ENCODE measurements around the gene REXO1. TPM values are rescaled to one million over a fixed set of nuclear protein-coding genes. Genes with fewer than 3 reads are reported as not detected.

Gene REXO1
- total RNA-seq, 1 experiment from 2014 or later = 52.1 TPM

GRCh38 chr19:1823020-1823419, 25.3 kb downstream of the REXO1 start:
- BruUV-seq (replicated peaks) = no TSS peak
- CTCF ChIA-PET = no interaction called here
- POLR2A ChIA-PET = no interaction called here
- Histone ChIP-seq H3K27ac (ENCODE audit: low read length) (no peak overlapping the region), H3K4me3 (ENCODE audit: low read depth in 2 of 2, low read length in 2 of 2) (no peak overlapping the region), H3K9me3 (ENCODE audit: control insufficient read depth, insufficient read depth, low read depth, low read length) (no peaks in the 10 kb centered on the region), H3K36me3 (ENCODE audit: control insufficient read depth, insufficient read depth, low read length) (no peaks in the 10 kb centered on the region), H3K4me1 (ENCODE audit: control insufficient read depth, insufficient read depth, low read length) (peaks cover 10% of the 10 kb centered on the region), H3K27me3 (ENCODE audit: control insufficient read depth, insufficient read depth, low read length) (no peaks in the 10 kb centered on the region)
- in situ Hi-C loops (cut with HindIII; ENCODE audit: low pct_unique_long_range_greater_than_20kb, low sequenced_read_pairs) (no loop called here), intact Hi-C loops (cut with micrococcal nuclease; ENCODE audit: unreplicated experiment) (no loop called here)
- TF ChIP-seq POLR2AphosphoS5 (IDR thresholded peaks at IDR 0.05; ENCODE audit: low read depth, low read length) (no peak), TCF7L2 (IDR thresholded peaks at IDR 0.05; ENCODE audit: low read depth, low read length) (no peak), SIN3A (IDR thresholded peaks at IDR 0.05; ENCODE audit: borderline replicate concordance, insufficient read depth, low read depth, low read length) (no peak)
- TF ChIP-seq, protein P1, sequence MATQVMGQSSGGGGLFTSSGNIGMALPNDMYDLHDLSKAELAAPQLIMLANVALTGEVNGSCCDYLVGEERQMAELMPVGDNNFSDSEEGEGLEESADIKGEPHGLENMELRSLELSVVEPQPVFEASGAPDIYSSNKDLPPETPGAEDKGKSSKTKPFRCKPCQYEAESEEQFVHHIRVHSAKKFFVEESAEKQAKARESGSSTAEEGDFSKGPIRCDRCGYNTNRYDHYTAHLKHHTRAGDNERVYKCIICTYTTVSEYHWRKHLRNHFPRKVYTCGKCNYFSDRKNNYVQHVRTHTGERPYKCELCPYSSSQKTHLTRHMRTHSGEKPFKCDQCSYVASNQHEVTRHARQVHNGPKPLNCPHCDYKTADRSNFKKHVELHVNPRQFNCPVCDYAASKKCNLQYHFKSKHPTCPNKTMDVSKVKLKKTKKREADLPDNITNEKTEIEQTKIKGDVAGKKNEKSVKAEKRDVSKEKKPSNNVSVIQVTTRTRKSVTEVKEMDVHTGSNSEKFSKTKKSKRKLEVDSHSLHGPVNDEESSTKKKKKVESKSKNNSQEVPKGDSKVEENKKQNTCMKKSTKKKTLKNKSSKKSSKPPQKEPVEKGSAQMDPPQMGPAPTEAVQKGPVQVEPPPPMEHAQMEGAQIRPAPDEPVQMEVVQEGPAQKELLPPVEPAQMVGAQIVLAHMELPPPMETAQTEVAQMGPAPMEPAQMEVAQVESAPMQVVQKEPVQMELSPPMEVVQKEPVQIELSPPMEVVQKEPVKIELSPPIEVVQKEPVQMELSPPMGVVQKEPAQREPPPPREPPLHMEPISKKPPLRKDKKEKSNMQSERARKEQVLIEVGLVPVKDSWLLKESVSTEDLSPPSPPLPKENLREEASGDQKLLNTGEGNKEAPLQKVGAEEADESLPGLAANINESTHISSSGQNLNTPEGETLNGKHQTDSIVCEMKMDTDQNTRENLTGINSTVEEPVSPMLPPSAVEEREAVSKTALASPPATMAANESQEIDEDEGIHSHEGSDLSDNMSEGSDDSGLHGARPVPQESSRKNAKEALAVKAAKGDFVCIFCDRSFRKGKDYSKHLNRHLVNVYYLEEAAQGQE (IDR thresholded peaks at IDR 0.05; ENCODE audit: insufficient read depth in 1 of 2, low read depth in 2 of 2, low read length in 1 of 2) = no peak
- TF ChIP-seq, protein P2, sequence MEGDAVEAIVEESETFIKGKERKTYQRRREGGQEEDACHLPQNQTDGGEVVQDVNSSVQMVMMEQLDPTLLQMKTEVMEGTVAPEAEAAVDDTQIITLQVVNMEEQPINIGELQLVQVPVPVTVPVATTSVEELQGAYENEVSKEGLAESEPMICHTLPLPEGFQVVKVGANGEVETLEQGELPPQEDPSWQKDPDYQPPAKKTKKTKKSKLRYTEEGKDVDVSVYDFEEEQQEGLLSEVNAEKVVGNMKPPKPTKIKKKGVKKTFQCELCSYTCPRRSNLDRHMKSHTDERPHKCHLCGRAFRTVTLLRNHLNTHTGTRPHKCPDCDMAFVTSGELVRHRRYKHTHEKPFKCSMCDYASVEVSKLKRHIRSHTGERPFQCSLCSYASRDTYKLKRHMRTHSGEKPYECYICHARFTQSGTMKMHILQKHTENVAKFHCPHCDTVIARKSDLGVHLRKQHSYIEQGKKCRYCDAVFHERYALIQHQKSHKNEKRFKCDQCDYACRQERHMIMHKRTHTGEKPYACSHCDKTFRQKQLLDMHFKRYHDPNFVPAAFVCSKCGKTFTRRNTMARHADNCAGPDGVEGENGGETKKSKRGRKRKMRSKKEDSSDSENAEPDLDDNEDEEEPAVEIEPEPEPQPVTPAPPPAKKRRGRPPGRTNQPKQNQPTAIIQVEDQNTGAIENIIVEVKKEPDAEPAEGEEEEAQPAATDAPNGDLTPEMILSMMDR (IDR thresholded peaks at IDR 0.05) = no peak
- ATAC-seq = no peak
- no peak for DNase-seq (ENCODE audit: low read depth, low spot score)

- Histone ChIP-seq H3K4me3 (ENCODE audit: low read depth in 2 of 2, low read length in 2 of 2) (no peak overlapping the region), H3K27me3 (ENCODE audit: control insufficient read depth, insufficient read depth, low read length) (no peaks in the 10 kb centered on the region), H3K9me3 (ENCODE audit: control insufficient read depth, insufficient read depth, low read depth, low read length) (no peaks in the 10 kb centered on the region), H3K27ac (ENCODE audit: low read length) (no peak overlapping the region), H3K4me1 (ENCODE audit: control insufficient read depth, insufficient read depth, low read length) (peaks cover 10% of the 10 kb centered on the region), H3K36me3 (ENCODE audit: control insufficient read depth, insufficient read depth, low read length) (no peaks in the 10 kb centered on the region)
- ATAC-seq = no peak
- in situ Hi-C loops (cut with HindIII; ENCODE audit: low pct_unique_long_range_greater_than_20kb, low sequenced_read_pairs) = no loop called here
- no peak for DNase-seq (ENCODE audit: low read depth, low spot score)
- BruUV-seq (replicated peaks) = no TSS peak
- TF ChIP-seq TCF7L2 (IDR thresholded peaks at IDR 0.05; ENCODE audit: low read depth, low read length) = no peak
- no peak for TF ChIP-seq POLR2AphosphoS5 (IDR thresholded peaks at IDR 0.05; ENCODE audit: low read depth, low read length)
- TF ChIP-seq SIN3A (IDR thresholded peaks at IDR 0.05; ENCODE audit: borderline replicate concordance, insufficient read depth, low read depth, low read length) = no peak
- TF ChIP-seq, protein P1 (IDR thresholded peaks at IDR 0.05; ENCODE audit: insufficient read depth in 1 of 2, low read depth in 2 of 2, low read length in 1 of 2) = no peak
- TF ChIP-seq, protein P2 (IDR thresholded peaks at IDR 0.05) = no peak
- ChIA-PET POLR2A (no interaction called here), CTCF (no interaction called here)
- intact Hi-C loops (cut with micrococcal nuclease; ENCODE audit: unreplicated experiment) = no loop called here
Measured at GRCh38 chr19:1822210-1822609, 26.1 kb downstream of the REXO1 start.

Data from Panc1 (cell line).